HepG2 (cell line): Measurements from ENCODE around the gene ENTREP3. TPM values are rescaled to one million over a fixed set of nuclear protein-coding genes. Genes with fewer than 3 reads are reported as not detected.

Experiments
- HDAC6 ChIP-seq: fragments of 200-600 bp; sonication (generic); IDR thresholded peaks from 2 replicates; pipeline ENCODE4 v1.7.0; 2017; ENCODE audit warnings: mild to moderate bottlenecking, antibody characterized with exemption, low read length, low read depth
- KLF13 ChIP-seq: sonication (generic); formaldehyde crosslinking; IDR thresholded peaks from 2 replicates; pipeline ENCODE4 v1.4.0; 2020; ENCODE audit warnings: mild to moderate bottlenecking, missing genetic modification reagents
- NCOA2 ChIP-seq: sonication (generic); formaldehyde crosslinking; IDR thresholded peaks from 2 replicates; pipeline ENCODE4 v1.8.0; 2022; ENCODE audit warnings: inconsistent platforms
- TOE1 ChIP-seq: sonication (generic); formaldehyde crosslinking; IDR thresholded peaks from 2 replicates; pipeline ENCODE4 v1.4.0; 2020; ENCODE audit warnings: mild to moderate bottlenecking, missing genetic modification reagents
- ZNF224 ChIP-seq: sonication (generic); formaldehyde crosslinking; IDR thresholded peaks from 2 replicates; pipeline ENCODE4 v1.5.0; 2020; ENCODE audit warnings: mild to moderate bottlenecking, missing genetic modification reagents
- ZNF577 ChIP-seq: sonication (generic); formaldehyde crosslinking; IDR thresholded peaks from 2 replicates; pipeline ENCODE4 v1.4.0; 2020; ENCODE audit warnings: mild to moderate bottlenecking, low read depth, missing genetic modification reagents, borderline replicate concordance
- ZNF589 ChIP-seq: sonication (generic); formaldehyde crosslinking; conservative IDR thresholded peaks from 2 replicates; pipeline ENCODE4 v1.8.0; 2022; ENCODE audit warnings: mild to moderate bottlenecking, moderate library complexity, missing genetic modification reagents
- polyA plus RNA-seq, 8 experiments: library from polyadenylated mRNA; depleted of rRNA in 3 of 8; stranded (reverse) in 7 of 8; unstranded in 1 of 8; fragments of >200 nt; fragmentation: Illumina TruSeq in 4 of 8; extraction: Trizol in 4 of 8; gene quantifications; 2 replicates each; pipeline versions ENCODE4 v1.2.1 to v1.2.3, GENCODE V29; 2011 to 2016; ENCODE audit warnings: low read depth in 4 of 8, missing spikeins in 1 of 8, mixed read lengths in 1 of 8; ENCODE audit not compliant: insufficient read depth in 1 of 8
- total RNA-seq, 5 experiments: library from RNA; depleted of rRNA; stranded (reverse); fragments of >200 nt; fragmentation: Illumina TruSeq; extraction: Trizol; gene quantifications; 2 replicates each; pipeline ENCODE4 v1.2.3, GENCODE V29; 2016; ENCODE audit warnings: low read depth in 1 of 5
- TF ChIP-seq, protein P1 (sequence below): sonication (generic); formaldehyde crosslinking; conservative IDR thresholded peaks from 2 replicates; pipeline ENCODE4 v1.4.0; 2020; ENCODE audit warnings: mild to moderate bottlenecking, missing genetic modification reagents, moderate library complexity
- TF ChIP-seq, protein P2 (sequence below): sonication (generic); formaldehyde crosslinking; IDR thresholded peaks from 2 replicates; pipeline ENCODE4 v1.8.1; 2023; ENCODE audit warnings: mild to moderate bottlenecking, missing genetic modification reagents, borderline replicate concordance
- TF ChIP-seq, protein P3 (sequence below): sonication (generic); formaldehyde crosslinking; IDR thresholded peaks from 2 replicates; pipeline ENCODE4 v1.4.0; 2020; ENCODE audit warnings: mild to moderate bottlenecking, missing genetic modification reagents, borderline replicate concordance

The ENTREP3 gene
- total and polyA plus RNA-seq, 2 of the 13 experiments (the other 11 are each of a cell fraction or from before 2014, with no cell fraction given) = 4.1 to 9.9 TPM

DNA sequence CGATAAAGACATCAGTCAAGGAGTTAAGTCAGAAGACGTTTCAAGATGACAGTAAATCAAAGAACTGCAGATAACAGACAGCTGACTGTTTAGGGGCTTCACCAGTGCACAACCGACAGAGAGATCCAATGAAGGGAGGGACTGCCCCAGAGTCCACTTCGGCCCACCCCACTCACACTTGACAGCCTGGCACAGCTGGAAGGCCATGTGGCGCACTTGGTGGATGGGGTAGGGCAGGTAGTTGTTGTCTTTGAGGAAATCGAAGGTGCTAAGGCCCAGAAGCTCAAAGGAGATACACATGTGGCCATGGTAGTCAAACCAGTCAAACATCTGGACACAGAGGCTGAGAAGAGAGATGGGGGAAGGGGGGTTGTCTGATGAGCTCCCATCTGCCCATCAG lies 11.3 kb upstream of the ENTREP3 start (continued):
- TF ChIP-seq, protein P1, sequence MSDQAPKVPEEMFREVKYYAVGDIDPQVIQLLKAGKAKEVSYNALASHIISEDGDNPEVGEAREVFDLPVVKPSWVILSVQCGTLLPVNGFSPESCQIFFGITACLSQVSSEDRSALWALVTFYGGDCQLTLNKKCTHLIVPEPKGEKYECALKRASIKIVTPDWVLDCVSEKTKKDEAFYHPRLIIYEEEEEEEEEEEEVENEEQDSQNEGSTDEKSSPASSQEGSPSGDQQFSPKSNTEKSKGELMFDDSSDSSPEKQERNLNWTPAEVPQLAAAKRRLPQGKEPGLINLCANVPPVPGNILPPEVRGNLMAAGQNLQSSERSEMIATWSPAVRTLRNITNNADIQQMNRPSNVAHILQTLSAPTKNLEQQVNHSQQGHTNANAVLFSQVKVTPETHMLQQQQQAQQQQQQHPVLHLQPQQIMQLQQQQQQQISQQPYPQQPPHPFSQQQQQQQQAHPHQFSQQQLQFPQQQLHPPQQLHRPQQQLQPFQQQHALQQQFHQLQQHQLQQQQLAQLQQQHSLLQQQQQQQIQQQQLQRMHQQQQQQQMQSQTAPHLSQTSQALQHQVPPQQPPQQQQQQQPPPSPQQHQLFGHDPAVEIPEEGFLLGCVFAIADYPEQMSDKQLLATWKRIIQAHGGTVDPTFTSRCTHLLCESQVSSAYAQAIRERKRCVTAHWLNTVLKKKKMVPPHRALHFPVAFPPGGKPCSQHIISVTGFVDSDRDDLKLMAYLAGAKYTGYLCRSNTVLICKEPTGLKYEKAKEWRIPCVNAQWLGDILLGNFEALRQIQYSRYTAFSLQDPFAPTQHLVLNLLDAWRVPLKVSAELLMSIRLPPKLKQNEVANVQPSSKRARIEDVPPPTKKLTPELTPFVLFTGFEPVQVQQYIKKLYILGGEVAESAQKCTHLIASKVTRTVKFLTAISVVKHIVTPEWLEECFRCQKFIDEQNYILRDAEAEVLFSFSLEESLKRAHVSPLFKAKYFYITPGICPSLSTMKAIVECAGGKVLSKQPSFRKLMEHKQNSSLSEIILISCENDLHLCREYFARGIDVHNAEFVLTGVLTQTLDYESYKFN (CRISPR knock-in tag) = no peak
- no peak for TF ChIP-seq ZNF589 (CRISPR knock-in tag)
- no peak for TF ChIP-seq ZNF224
- no peak for TF ChIP-seq KLF13 (CRISPR knock-in tag)
- no peak for TF ChIP-seq HDAC6
- TF ChIP-seq, protein P2, sequence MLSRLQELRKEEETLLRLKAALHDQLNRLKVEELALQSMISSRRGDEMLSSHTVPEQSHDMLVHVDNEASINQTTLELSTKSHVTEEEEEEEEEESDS (CRISPR knock-in tag) = no peak
- TF ChIP-seq ZNF577 (CRISPR knock-in tag) = no peak
- TF ChIP-seq NCOA2 (CRISPR knock-in tag) = no peak
- TF ChIP-seq, protein P3, sequence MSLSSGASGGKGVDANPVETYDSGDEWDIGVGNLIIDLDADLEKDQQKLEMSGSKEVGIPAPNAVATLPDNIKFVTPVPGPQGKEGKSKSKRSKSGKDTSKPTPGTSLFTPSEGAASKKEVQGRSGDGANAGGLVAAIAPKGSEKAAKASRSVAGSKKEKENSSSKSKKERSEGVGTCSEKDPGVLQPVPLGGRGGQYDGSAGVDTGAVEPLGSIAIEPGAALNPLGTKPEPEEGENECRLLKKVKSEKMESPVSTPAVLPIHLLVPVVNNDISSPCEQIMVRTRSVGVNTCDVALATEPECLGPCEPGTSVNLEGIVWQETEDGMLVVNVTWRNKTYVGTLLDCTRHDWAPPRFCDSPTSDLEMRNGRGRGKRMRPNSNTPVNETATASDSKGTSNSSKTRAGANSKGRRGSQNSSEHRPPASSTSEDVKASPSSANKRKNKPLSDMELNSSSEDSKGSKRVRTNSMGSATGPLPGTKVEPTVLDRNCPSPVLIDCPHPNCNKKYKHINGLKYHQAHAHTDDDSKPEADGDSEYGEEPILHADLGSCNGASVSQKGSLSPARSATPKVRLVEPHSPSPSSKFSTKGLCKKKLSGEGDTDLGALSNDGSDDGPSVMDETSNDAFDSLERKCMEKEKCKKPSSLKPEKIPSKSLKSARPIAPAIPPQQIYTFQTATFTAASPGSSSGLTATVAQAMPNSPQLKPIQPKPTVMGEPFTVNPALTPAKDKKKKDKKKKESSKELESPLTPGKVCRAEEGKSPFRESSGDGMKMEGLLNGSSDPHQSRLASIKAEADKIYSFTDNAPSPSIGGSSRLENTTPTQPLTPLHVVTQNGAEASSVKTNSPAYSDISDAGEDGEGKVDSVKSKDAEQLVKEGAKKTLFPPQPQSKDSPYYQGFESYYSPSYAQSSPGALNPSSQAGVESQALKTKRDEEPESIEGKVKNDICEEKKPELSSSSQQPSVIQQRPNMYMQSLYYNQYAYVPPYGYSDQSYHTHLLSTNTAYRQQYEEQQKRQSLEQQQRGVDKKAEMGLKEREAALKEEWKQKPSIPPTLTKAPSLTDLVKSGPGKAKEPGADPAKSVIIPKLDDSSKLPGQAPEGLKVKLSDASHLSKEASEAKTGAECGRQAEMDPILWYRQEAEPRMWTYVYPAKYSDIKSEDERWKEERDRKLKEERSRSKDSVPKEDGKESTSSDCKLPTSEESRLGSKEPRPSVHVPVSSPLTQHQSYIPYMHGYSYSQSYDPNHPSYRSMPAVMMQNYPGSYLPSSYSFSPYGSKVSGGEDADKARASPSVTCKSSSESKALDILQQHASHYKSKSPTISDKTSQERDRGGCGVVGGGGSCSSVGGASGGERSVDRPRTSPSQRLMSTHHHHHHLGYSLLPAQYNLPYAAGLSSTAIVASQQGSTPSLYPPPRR (CRISPR knock-in tag) = no peak
- TF ChIP-seq TOE1 (CRISPR knock-in tag) = no peak
- TF ChIP-seq, all 625 proteins: peak for 0
